ENCODE data around the gene TMEM107.

TMEM107 gene

DNA sequence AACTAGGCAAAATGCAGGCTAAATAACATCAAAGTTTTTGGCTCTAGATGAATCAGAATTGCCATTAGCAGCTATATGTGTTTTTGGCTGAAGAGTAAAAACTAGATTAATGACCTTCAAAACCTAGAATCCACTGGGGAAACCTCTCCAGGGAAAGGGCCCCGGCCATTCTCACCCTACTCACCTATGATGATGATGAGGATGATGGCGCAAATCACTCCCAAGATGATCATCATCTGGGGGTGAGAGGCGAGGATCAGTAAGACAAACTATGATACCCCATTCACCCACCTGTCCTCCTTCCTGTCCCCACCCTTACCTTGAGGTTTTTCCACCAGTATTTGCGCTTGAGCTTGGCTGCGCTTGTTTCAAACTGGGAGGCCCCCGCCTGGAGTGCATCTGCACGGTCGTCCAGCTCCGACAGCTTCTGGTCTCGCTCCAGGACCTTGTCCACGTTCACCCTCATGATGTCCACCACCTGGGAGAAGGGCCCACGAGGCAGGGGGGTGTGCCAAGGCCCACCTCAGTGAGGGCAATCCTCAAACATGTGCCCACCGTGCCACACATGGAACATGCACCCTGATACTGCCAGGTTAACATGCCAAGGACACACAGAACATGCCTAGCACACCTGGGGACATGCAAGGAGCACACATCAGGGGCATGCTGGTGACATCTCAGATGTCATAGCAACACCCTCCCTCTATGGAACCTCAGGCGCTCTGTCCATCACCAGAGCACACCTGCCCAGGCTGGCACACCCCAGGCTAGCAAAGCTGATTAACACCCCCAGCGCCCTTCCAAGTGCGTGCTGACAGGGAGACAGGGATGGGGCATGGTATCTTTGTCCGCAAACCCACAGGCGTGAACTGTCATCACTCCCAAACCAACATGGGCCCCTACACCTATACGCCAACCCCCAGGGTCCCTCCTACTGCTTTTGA lies 14.6 kb downstream of the TMEM107 start:
- DNase-seq = no peak

DNA sequence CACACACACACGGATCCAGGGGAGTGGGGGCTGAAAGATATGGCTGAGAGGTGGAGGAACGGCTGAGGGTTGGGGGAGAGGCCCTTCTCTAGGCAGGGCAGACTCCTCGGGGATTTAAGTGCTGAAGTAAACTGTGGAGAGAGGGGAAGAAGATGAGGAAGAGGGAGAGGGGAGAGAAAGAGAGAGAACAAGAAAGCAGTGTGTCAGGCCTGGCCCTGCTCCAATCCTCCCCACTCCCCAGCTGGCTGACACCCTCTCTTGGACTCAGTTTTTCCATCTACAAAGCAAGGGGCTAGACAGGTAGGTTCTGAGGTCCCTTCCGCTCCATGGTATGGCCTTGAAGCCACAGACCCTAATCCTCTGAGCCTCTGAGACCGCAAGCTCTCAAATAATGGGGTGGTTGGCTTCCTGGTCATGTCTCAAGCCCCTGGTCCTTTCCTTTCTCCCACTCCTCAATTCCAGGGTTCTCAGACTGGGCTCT lies 15.4 kb downstream of the TMEM107 start:
- no peak for DNase-seq

DNA sequence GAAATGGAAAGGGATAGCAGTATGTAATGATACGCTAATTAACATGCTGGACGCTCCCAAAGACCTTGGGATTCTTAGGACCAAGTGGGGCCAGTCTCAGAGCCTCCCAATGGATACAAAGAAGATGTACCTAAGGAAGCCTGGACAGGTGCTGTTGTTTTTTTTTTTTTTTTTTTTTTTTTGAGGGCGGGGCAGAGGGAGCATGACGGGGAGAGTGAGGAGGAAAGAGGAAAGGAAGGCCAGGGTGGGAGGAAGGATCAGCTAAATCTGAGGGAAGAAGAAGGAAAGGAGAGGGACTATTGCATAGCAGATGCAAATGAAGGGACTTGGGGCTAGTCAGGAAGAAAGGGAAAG lies 16.0 kb downstream of the TMEM107 start:
- DNase-seq = no peak

DNA sequence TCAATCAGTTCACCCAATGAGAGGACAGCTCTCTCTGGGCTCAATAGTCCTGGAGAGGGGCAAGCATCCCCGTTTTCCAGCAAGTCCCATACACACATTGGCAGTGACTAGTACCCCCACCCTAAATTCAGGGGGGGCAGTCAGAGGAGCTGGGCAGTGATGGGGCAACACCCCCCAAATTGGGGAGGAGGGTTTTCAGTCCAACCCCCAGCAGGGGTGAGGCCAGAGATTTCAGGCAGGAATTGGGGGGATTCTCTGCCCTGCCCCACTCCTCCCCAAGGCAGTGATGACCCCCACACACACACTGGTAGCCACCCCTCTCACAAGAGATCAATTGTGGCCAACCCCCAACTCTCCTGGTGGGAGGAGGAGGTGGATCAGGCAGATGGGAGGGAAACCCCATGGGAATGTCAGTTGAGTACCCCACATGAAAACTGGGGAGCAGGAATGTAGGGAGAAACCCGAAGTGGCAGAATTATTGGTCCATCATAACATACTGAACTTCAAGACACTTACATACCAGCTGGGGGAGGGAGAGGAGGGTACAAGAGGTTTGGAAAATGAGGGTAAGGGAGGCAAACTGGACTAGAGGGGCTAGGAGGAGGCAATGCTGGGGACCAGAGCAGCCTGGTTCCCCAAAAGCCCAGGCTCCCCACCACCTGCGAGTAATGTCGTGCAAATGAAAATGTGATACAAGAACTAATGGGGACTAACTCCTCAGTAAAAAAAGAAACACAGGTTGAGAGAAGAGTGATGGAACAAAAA lies 16.5 kb downstream of the TMEM107 start:
- no peak for DNase-seq

DNA sequence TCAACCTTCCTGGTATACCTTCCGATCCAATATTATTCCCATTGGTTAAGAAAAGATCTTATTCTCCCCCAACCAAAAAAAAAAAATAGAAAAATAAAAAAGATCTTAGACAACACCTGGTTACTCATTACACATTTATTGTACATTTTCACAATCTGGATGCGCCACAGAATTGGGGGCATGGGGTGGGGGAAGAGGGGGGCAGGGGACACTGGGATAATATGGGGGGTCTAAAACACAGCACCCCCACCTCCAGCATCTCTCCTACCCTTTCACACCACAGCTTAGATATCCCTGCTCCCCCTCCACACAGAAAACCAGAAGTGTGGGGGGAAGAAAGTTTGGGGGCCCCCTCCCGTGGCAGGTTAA lies 17.2 kb downstream of the TMEM107 start:
- no peak for DNase-seq

DNA sequence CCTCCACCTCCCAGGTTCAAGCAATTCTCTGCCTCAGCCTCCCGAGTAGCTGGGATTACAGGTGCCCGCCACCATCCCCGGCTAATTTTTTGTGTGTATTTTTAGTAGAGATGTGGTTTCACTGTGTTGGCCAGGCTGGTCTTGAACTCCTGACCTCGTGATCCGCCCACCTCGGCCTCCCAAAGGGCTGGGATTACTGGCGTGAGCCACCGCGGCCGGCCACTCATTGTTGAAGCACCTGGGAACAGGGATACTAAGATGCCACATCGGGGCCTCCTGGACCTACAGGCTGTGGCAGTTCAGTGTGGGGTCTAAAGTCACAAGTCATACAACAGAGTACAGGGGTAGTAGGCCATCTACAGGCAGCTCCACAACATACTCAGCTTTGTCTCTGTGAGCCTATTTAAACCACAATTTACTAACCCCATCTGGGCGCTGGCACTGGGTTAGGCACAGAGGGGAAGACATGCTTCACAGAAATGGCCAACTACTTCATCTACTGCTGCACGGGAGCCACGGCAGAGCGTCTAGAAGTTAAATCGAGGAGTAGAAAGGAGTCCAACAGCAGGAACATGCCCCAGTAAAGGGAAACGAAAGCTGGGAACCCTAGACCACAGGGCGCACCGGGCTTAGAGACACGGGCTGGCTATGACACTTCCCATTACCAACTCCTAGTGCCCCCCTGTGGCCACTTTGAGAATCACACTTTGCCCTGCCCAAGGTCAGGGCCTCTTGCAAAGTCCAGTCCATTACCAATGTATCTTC lies 17.7 kb downstream of the TMEM107 start:
- peak; percentile 81 to 87 for DNase-seq

DNA sequence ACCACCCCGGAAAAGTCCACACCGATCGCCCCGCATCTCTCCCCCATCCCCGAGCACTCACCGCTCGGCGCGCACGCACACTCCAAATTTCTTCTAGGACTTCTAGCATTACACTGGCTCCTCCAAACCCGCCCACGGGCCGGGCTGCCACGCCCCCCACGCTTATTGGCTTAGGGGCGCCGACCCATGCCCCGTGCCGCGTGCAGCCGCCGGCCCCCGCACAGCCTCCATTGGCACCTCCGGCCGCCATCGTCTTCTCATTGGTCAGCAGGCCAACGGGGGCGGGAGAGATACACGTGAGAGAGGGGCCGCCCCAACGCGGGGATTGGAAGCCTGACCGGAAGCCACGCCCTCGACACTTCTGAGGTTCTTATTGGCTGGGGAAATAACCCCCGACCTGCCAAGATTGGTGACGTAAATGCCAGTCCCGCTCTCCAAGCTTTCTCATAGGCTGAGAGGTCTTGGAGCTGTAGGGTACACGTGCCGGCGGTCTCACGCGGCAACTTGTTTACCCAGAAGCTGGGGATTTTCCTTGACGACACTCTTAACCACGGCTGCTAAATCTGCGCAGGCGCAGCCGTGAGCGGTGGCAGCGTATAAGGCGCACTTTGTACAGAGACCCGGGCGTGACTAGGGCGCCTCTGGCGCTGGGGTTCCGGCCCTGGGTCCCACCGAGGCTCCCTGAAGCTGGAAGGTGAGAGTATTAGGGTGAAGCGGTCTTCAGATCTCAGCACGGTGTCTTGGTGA lies 19.8 kb downstream of the TMEM107 start:
- peak; percentile 100 for DNase-seq

DNA sequence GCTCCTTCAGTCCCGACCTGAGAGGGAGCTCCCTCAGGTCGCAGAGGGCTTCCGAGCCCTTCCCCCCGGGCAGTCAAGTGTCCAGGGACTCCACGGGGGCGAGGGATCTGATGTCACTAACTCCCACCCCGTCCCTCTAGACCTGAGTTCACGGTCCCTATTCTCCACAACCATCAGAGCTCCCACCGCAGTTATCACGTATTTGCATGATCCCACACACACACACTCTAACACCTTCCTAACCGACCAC lies 20.3 kb downstream of the TMEM107 start:
- no peak for DNase-seq

DNA sequence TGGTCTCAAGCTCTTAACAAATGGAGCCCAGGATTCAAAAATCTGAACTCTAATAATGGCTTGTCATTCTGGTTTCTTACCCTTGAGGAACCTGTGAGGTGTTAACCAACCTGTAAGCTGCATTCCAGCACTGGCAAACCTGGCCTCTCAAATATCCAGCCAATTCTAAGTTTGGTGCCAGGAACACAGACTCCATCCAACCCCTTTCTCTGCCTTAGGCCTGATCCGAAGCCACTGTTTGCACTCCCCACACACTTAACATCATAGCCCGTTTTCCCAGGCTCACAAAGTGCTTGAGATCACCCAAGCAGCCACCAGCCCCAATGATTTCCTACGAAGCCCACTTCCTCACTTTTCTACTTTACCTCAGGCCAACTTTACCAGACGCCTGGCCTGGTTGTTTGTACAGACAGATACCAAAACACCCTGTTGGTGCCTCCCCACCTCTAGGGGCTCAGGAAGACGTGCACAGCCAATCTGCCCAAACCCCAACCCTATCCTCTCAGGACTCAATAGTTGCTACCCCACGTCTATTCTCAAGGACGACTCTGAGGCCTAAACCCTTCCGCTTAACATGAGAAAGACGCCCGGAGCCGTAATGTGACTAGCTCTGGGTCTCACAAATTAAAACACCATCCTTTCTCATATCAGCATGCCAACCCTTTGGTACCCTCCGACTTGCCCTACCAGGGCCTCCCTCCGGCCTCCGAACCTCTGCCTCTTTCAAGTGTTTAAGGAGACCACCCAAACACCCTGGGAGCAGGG lies 20.8 kb downstream of the TMEM107 start:
- no peak for DNase-seq

DNA sequence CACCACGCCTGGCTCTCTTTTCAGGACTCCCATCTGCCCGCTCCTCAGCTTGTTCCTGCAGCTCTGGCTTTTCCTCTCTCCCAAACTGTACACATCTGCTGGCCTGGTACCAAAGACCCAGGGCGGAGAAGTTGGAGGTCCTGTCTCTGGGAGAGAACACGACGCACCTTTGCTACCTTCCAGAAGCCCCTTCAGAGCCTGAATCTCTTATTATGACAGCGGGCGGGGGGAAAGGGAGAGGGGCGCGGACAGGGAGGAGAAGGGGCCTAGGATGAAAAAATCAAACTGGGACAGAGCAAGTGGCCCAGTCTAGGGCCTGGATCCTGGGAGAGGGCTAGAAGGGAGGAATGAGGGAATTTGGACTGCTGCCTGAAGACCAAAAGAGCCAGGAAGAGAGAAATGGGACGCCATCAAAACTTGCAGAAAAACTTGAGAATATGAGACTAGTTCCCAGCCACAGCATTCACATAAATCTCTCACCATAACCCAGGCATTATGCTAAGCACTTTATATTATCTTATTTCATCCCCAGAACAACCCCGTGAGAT lies 21.5 kb downstream of the TMEM107 start:
- DNase-seq = no peak

DNA sequence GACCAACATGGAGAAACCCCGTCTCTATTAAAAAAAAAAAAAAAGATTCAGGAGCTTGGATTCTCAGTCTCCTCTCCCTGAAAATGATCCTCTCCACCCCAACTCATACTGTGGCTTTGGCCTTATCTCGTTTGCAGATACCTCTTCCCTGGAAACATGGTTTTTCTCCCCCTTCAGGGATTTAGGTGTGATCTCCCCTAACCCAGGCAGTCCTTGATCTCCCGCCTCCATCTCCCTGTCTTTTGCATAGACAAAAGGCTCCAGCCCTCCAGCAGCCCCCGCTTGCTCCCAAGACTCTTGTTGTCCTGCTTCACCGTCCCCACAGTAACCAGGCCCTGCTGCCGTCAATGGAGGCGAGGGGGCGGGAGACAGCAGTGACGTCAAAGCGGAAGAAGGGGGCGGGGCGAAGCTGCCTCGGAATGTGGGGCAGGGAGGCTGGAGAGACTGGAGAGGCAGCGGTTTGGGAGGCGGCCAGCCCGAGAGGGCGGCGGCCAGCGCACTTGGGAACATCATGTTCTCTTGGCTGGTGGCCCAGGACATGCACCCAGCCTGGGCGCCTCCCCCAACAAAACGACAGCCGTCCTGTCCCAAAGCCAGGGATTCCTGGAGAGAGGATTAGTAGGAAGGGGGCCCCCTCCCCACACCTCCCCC lies 22.1 kb downstream of the TMEM107 start:
- peak; percentile 85 to 87 for DNase-seq

DNA sequence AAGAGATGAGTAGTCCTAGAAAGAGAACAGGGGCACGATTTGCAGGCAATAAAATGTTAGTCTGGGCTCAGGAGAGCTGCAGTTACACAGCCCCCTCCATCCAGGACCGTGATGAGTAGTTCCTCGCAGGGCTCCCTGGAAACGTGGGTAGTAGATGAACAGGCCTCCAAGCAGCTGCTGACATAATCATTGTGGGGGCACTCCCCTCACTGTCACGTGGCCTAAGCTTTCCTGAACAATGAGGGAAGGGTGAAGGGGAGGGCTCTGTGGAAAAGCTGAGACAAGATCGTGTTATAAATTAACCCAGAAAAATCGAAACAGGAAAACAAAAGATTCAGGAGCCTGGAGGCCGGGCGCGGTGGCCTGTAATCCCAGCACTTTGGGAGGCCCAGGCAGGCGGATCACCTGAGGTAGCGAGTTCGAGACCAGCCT lies 22.6 kb downstream of the TMEM107 start:
- peak; percentile 57 to 65 for DNase-seq

DNA sequence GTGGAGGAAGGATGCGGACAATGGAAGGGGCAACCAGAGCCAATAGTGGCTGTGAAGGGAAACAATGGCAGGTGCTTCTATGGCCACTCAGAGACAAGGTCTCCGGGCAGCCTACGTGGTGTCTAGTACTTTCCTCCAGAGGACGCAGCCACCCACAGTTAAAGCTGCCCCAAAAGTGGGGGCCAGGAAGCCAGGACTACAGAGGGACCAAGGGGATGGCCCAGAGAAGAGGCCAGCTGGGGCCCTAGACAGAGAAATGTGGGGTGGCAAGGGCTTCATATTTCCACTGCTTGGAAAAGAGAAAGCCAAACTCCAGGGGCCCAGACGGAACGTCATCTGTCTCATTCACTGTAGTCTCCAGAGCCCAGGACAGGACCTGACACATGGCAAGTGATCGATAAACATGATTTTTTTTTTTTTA lies 23.1 kb downstream of the TMEM107 start:
- no peak for DNase-seq

DNA sequence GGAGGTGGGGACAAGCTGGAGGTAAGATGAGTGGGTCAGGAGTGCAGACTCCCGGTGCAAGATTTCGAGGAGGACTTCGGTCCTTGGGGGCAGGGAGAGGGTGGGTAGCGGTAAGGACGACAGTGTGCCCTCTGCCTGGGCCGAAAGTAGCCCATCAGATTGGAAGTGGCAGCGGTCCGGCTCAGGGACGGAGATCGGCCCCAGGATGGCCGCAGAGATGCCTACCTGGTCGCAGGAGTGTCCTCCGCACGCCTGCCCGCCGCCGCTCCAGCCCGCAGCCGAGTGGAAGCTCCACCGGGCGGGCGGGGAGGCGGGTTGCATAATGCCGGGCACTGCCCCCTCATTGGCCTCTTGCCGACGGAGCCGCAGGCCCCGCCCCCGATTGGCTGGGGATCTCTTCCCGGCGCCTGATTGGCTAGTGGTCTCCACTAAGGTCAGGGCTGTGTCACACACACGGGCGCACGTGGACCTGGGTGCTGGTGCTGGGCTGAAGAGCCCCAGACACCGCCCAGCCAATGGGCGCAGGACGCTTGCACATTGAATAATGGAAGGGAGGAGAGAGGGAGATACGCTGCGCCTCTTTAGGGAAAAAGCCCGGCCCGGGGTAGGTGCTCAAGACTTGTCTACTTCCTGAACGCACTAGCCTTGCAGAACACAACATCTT lies 23.9 kb downstream of the TMEM107 start, which contains the start of gene PER1:
TSS of gene PER1 (minus strand) at position 293 of the 664 bp plus-strand sequence. CDS start 1,698 bp downstream, outside the sequence.
- peak; percentile 85 to 87 for DNase-seq

DNA sequence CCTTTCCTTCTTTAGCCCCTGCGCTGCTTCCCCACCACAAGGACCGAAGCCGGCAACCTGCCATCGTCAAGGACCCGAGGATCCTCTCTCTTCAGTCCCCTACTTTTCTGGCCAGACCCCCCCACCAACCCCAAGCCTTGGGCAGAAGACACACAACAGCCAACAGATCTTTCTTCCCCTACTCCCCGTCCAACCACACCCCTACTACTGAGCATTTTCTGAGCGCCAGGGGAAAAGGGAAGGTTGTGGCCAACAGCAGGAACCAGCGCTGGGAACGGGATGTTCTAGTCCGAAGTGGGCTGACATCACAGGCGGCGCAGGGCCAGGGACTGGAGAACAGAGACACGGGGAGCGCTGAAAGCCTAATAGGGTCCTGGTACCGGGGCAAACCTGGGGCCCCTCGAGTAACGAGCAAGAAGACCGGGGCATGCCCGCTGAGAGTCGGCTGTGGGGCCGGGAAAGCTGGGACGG lies 24.5 kb downstream of the TMEM107 start:
- DNase-seq = no peak

DNA sequence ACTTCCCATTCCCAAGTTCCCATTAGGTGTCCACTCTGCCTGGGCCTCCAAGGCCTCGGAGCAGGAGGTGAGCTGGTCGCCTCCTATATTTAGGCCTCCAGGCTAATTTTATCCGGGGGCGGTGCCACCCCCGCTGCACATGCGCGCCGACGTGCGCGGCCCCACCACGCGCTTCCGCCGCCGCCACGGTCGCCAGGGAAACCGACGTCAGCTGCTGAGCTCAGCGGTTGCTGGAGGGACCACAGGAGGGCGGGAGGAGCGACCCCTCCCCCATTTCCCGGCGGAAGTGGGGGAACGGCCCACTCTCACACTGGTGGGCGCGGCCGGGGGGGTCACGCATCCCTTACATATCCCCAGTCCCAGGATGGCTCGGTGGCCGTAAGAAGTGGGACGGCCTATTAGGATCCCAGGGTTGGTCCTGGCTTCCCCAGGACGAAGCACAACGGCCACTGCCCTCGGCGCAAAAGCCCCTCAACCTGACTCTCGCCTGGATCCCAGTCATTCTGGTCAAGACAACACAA lies 25.0 kb downstream of the TMEM107 start:
- DNase-seq = peak; percentile 87 to 88

DNA sequence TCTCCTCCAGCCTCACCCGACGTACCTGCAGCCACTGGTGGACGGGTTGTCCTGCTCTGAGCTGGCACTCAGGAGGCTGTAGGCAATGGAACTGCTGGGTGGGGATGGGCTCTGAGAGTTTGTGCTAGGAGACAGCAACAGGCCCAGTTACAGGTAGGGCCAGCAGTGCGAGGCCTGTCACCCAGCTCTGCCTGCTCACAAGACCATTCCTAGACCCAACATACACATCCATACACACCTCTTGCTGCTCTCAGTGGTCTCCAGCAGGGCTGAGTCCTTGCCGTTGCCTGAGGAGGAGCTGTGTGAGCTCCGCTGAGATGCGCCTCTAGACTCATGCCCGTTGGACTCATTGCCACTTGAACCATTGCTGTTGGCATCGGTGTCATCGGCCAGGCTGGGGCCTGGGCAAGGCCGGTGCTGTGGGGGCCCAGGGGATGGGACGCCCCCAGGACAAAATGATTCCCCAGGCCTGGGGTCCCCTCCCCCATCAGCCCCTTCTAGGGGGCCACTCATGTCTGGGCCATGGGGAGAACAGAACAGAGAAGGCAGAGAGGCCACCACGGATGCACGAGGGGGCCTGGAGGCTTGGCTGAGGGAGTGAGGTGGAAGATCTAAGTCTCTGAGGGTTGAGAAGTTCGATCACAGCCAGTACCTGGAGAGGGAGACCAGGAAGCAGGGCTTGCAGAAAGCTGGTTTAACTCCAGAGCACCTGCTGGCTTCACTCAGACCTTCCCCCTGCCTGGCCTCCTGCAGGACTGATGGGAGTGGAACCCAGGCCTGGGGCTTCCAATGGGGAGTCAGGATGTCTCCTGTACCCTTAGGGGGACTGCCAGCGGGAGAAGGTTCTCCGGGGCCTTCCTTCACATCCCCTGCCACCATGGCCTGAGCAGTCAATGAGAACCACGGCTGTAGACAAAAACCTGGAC lies 25.7 kb downstream of the TMEM107 start:
- no peak for DNase-seq

DNA sequence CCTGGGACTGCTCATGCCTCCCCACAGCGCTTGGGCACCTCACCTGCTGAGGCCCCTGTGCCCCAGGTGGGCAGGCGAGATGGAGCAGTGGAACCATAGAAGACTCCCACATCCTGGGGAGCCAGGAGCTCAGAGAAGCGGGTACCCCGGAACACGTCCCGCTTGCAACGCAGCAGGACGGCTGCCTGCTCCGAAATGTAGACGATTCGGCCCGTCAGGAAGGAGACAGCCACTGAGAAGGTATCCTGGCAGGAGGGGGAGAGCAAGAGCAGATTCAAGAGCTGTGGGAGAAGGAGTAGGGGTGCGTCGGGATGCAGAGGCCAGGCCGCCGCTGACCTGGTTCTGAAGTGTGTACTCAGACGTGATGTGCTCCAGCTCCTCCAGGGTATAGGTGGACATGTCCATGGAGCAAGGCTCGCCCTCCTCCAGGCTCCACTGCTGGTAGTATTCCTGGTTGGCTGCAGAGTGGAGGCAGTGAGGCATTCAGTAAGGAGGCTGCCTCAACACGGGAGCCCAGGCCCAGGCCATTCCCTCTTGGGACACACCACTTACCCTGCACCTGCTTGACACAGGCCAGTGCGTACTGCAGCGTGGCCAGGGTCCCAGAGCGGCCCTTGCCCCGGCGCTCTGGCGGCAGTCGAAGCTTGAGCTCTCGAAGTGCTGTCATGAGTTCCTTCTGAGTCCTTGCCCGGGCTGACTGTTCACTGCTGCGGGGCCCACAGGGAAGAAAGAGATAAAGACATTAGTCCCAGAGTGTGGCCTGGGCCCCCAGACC lies 26.6 kb downstream of the TMEM107 start:
- DNase-seq = no peak
